Measurements from ENCODE around the gene GNG7. TPM values are rescaled to one million over a fixed set of nuclear protein-coding genes. Genes with fewer than 3 reads are reported as not detected.

Gene GNG7
- total RNA-seq, 2 donors from 2014 or later: 8.7 to 22.9 TPM

- H3K27me3 ChIP-seq (replicated peaks; ENCODE audit: insufficient read depth): no peaks in the 10 kb centered on the region
- 75% methylated on average over 12 of the region's 12 CpGs for WGBS
- no peak for DNase-seq (ENCODE audit: low spot score)
- H3K4me1 ChIP-seq (replicated peaks): no peaks in the 10 kb centered on the region
- no peaks in the 10 kb centered on the region for H3K36me3 ChIP-seq
- no peaks in the 10 kb centered on the region for H3K9me3 ChIP-seq
- TF ChIP-seq CTCF (IDR thresholded peaks at IDR 0.05): no peak
- TF ChIP-seq POLR2A (IDR thresholded peaks at IDR 0.05): no peak
- no peak for TF ChIP-seq POLR2AphosphoS5 (IDR thresholded peaks at IDR 0.05)
- no peak overlapping the region for H3K27ac ChIP-seq
- no peak overlapping the region for H3K4me3 ChIP-seq
- intact Hi-C loops (cut with DNase I): no loop called here
These were observed 220.0 kb downstream of the GNG7 start for GRCh38 chr19:2482354-2483038.

GRCh38 chr19:2481466-2481865 is 221.0 kb downstream of the GNG7 start:
- Histone ChIP-seq H3K9me3 (no peaks in the 10 kb centered on the region), H3K27me3 (replicated peaks; ENCODE audit: insufficient read depth) (no peaks in the 10 kb centered on the region), H3K27ac (no peak overlapping the region), H3K4me3 (no peak overlapping the region), H3K4me1 (replicated peaks) (no peaks in the 10 kb centered on the region), H3K36me3 (no peaks in the 10 kb centered on the region)
- TF ChIP-seq POLR2A (IDR thresholded peaks at IDR 0.05): no peak
- no peak for TF ChIP-seq POLR2AphosphoS5 (IDR thresholded peaks at IDR 0.05)
- WGBS: 93% methylated on average over 16 of the region's 16 CpGs
- intact Hi-C loops (cut with DNase I): no loop called here
- no peak for DNase-seq (ENCODE audit: low spot score)

GRCh38 chr19:2479556-2480194 is 222.8 kb downstream of the GNG7 start:
- no peaks in the 10 kb centered on the region for H3K4me1 ChIP-seq (replicated peaks)
- DNase-seq (ENCODE audit: low spot score): no peak
- peak overlapping the region; percentile 96 to 99 for H3K27ac ChIP-seq
- H3K36me3 ChIP-seq: no peaks in the 10 kb centered on the region
- no peaks in the 10 kb centered on the region for H3K9me3 ChIP-seq
- no peaks in the 10 kb centered on the region for H3K27me3 ChIP-seq (replicated peaks; ENCODE audit: insufficient read depth)
- intact Hi-C loops (cut with DNase I): loop anchor here (10.0 kb wide), 1 partner anchor 265 kb away; the partner anchor contains the start of gene SLC39A3
- TF ChIP-seq POLR2A (IDR thresholded peaks at IDR 0.05) (no peak), POLR2AphosphoS5 (IDR thresholded peaks at IDR 0.05) (no peak), CTCF (IDR thresholded peaks at IDR 0.05) (peak in 2 of 4 experiments; percentile 19 to 40)
- WGBS: 79% methylated on average over 20 of the region's 20 CpGs
- peak overlapping the region; percentile 89 for H3K4me3 ChIP-seq

- Histone ChIP-seq H3K4me1 (replicated peaks) (no peaks in the 10 kb centered on the region), H3K36me3 (no peaks in the 10 kb centered on the region), H3K27me3 (replicated peaks; ENCODE audit: insufficient read depth) (no peaks in the 10 kb centered on the region), H3K4me3 (peak overlapping the region; percentile 89), H3K9me3 (no peaks in the 10 kb centered on the region), H3K27ac (peak overlapping the region; percentile 96 to 99)
- TF ChIP-seq POLR2A (IDR thresholded peaks at IDR 0.05) (no peak), CTCF (IDR thresholded peaks at IDR 0.05) (no peak), POLR2AphosphoS5 (IDR thresholded peaks at IDR 0.05) (no peak)
- intact Hi-C loops (cut with DNase I): loop anchor here (10.0 kb wide), 1 partner anchor 266 kb away; the partner anchor contains the start of gene SLC39A3
- WGBS: 2% methylated on average over 39 of the region's 39 CpGs
- peak; percentile 84 for DNase-seq (ENCODE audit: low spot score)
These were observed 223.5 kb downstream of the GNG7 start for GRCh38 chr19:2478756-2479555.

GRCh38 chr19:2478278-2478755 is 224.2 kb downstream of the GNG7 start:
- H3K9me3 ChIP-seq: no peaks in the 10 kb centered on the region
- peak overlapping the region; percentile 96 to 99 for H3K27ac ChIP-seq
- peak; percentile 78 for TF ChIP-seq POLR2AphosphoS5 (IDR thresholded peaks at IDR 0.05)
- peak in 3 of 4 experiments; percentile 30 to 48 (median 47) for TF ChIP-seq CTCF (IDR thresholded peaks at IDR 0.05)
- TF ChIP-seq POLR2A (IDR thresholded peaks at IDR 0.05): peak; percentile 14
- H3K27me3 ChIP-seq (replicated peaks; ENCODE audit: insufficient read depth): no peaks in the 10 kb centered on the region
- WGBS: 1% methylated on average over 20 of the region's 20 CpGs
- peak; percentile 89 for DNase-seq (ENCODE audit: low spot score)
- peak overlapping the region; percentile 89 for H3K4me3 ChIP-seq
- H3K36me3 ChIP-seq: no peaks in the 10 kb centered on the region
- intact Hi-C loops (cut with DNase I): loop anchor here (10.0 kb wide), 1 partner anchor 266 kb away; the partner anchor contains the start of gene SLC39A3
- no peaks in the 10 kb centered on the region for H3K4me1 ChIP-seq (replicated peaks)
